Measurements from ENCODE around the gene PRR19. TPM values are rescaled to one million over a fixed set of nuclear protein-coding genes. Genes with fewer than 3 reads are reported as not detected.
"Not testable (repeated sequence)": the region's sequence is repeated elsewhere in the genome, so short reads cannot be mapped to it uniquely, and the experiment has no call there.

Gene PRR19
- polyA plus RNA-seq, 3 donors, result 1.3 to 2.7 (median 1.4) TPM

GRCh38 chr19:42313840-42314755 lies 12.2 kb downstream of the PRR19 start:
- DNase-seq (ENCODE audit: extremely low read depth in 1 of 11, low read depth in 9 of 11, low spot score in 4 of 11), result no peak

GRCh38 chr19:42315024-42315423 lies 13.1 kb downstream of the PRR19 start:
- no peak for DNase-seq (ENCODE audit: extremely low read depth in 1 of 11, low read depth in 9 of 11, low spot score in 4 of 11)

- DNase-seq (ENCODE audit: extremely low read depth in 1 of 11, low read depth in 9 of 11, low spot score in 4 of 11), result no peak
Observed at GRCh38 chr19:42316223-42317211, 14.6 kb downstream of the PRR19 start.

- DNase-seq (ENCODE audit: extremely low read depth in 1 of 11, low read depth in 9 of 11, low spot score in 4 of 11), result no peak
Observed at GRCh38 chr19:42317535-42317934, 15.6 kb downstream of the PRR19 start.

- DNase-seq (ENCODE audit: extremely low read depth in 1 of 11, low read depth in 9 of 11, low spot score in 4 of 11), result no peak
Observed at GRCh38 chr19:42322305-42322704, 20.4 kb downstream of the PRR19 start.

GRCh38 chr19:42323473-42323851 lies 21.5 kb downstream of the PRR19 start:
- no peak for DNase-seq (ENCODE audit: extremely low read depth in 1 of 11, low read depth in 9 of 11, low spot score in 4 of 11)

- DNase-seq (ENCODE audit: extremely low read depth in 1 of 11, low read depth in 9 of 11, low spot score in 4 of 11), result no peak
Observed at GRCh38 chr19:42323852-42324654, 22.1 kb downstream of the PRR19 start.

- no peak for DNase-seq (ENCODE audit: extremely low read depth in 1 of 11, low read depth in 9 of 11, low spot score in 4 of 11)
Observed at GRCh38 chr19:42324655-42325307, 22.8 kb downstream of the PRR19 start.

GRCh38 chr19:42325308-42325895 lies 23.5 kb downstream of the PRR19 start, which contains the start of gene MEGF8:
Gene MEGF8, plus strand, starts transcription at chr19:42325635. Its CDS starts 609 bp downstream, at chr19:42326244.
- DNase-seq (ENCODE audit: extremely low read depth in 1 of 11, low read depth in 9 of 11, low spot score in 4 of 11), result peak; percentile 94 to 99 (median 98)

- DNase-seq (ENCODE audit: extremely low read depth in 1 of 11, low read depth in 9 of 11, low spot score in 4 of 11), result no peak
Observed at GRCh38 chr19:42325896-42326771, 24.2 kb downstream of the PRR19 start.

GRCh38 chr19:42326969-42327368 lies 25.0 kb downstream of the PRR19 start:
- DNase-seq (ENCODE audit: extremely low read depth in 1 of 11, low read depth in 9 of 11, low spot score in 4 of 11), result no peak

- no peak for DNase-seq (ENCODE audit: extremely low read depth in 1 of 11, low read depth in 9 of 11, low spot score in 4 of 11)
Observed at GRCh38 chr19:42327381-42327780, 25.4 kb downstream of the PRR19 start.

GRCh38 chr19:42328106-42328505 lies 26.2 kb downstream of the PRR19 start:
- no peak for DNase-seq (ENCODE audit: extremely low read depth in 1 of 11, low read depth in 9 of 11, low spot score in 4 of 11)

- DNase-seq (ENCODE audit: extremely low read depth in 1 of 11, low read depth in 9 of 11, low spot score in 4 of 11), result no peak
Observed at GRCh38 chr19:42328854-42329253, 26.9 kb downstream of the PRR19 start.

- DNase-seq (ENCODE audit: extremely low read depth in 1 of 11, low read depth in 9 of 11, low spot score in 4 of 11), result no peak
Observed at GRCh38 chr19:42330241-42330711, 28.3 kb downstream of the PRR19 start.

GRCh38 chr19:42331333-42331732 lies 29.4 kb downstream of the PRR19 start:
- not testable (repeated sequence) for DNase-seq (ENCODE audit: extremely low read depth in 1 of 11, low read depth in 9 of 11, low spot score in 4 of 11)

- DNase-seq (ENCODE audit: extremely low read depth in 1 of 11, low read depth in 9 of 11, low spot score in 4 of 11), result no peak
Observed at GRCh38 chr19:42332059-42332458, 30.1 kb downstream of the PRR19 start.

Data from renal cortex interstitium (tissue), 11 donors.